ENCODE data around the gene OR2A2. TPM values are rescaled to one million over a fixed set of nuclear protein-coding genes. Genes with fewer than 3 reads are reported as not detected.

OR2A2 gene
- total RNA-seq, 1 donor from 2014 or later, result not detected

DNA sequence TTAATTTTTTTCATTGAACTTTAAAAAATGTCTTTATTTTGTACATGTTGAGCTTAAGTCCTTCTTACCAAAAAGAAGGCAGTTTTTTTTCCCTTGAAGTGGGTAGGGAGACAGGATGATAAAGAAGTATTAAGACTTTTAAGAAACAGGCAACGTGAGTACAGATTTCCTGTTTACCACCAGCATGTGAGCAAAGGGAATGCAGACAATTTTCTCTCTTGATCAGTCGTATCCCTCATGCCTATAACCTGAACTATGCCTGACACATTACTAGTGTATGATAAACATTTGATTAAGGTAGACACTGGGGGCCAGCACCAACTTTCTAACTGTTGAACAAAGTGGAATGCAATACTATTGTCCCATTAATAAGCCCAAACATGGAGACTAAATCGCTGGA lies 8.8 kb upstream of the OR2A2 start:
- Mint-ChIP-seq H3K4me3 (no peak overlapping the region), H3K9me3 (no peaks in the 10 kb centered on the region), H3K27me3 (ENCODE audit: insufficient read depth, low read depth) (no peaks in the 10 kb centered on the region), H3K4me1 (no peaks in the 10 kb centered on the region), H3K36me3 (no peaks in the 10 kb centered on the region), H3K27ac (no peak overlapping the region)
- H3K36me3 ChIP-seq, result no peaks in the 10 kb centered on the region
- H4K20me1 ChIP-seq (ENCODE audit: low read depth), result no peaks in the 10 kb centered on the region
- H3K4me1 ChIP-seq, result no peaks in the 10 kb centered on the region
- no peak for DNase-seq (ENCODE audit: low spot score)
- no peak overlapping the region for H3K4me3 ChIP-seq
- H3K9ac ChIP-seq, result no peak overlapping the region
- no peaks in the 10 kb centered on the region for H3K79me2 ChIP-seq (ENCODE audit: low read depth)
- no peak overlapping the region for H2AFZ ChIP-seq (replicated peaks)
- H3F3A ChIP-seq (ENCODE audit: low read depth), result no peaks in the 10 kb centered on the region
- no peaks in the 10 kb centered on the region for H3K9me3 ChIP-seq (ENCODE audit: low read depth)
- TF ChIP-seq EZH2 (IDR thresholded peaks at IDR 0.05) (no peak), EZH2phosphoT487 (IDR thresholded peaks at IDR 0.05) (no peak)
- TF ChIP-seq, protein P1, sequence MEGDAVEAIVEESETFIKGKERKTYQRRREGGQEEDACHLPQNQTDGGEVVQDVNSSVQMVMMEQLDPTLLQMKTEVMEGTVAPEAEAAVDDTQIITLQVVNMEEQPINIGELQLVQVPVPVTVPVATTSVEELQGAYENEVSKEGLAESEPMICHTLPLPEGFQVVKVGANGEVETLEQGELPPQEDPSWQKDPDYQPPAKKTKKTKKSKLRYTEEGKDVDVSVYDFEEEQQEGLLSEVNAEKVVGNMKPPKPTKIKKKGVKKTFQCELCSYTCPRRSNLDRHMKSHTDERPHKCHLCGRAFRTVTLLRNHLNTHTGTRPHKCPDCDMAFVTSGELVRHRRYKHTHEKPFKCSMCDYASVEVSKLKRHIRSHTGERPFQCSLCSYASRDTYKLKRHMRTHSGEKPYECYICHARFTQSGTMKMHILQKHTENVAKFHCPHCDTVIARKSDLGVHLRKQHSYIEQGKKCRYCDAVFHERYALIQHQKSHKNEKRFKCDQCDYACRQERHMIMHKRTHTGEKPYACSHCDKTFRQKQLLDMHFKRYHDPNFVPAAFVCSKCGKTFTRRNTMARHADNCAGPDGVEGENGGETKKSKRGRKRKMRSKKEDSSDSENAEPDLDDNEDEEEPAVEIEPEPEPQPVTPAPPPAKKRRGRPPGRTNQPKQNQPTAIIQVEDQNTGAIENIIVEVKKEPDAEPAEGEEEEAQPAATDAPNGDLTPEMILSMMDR (IDR thresholded peaks at IDR 0.05), result no peak
- H3K27me3 ChIP-seq, result no peaks in the 10 kb centered on the region
- no peak overlapping the region for H3K27ac ChIP-seq
- no peak overlapping the region for H3K4me2 ChIP-seq

- Histone ChIP-seq H3F3A (ENCODE audit: low read depth) (no peaks in the 10 kb centered on the region), H3K4me3 (no peak overlapping the region), H3K79me2 (ENCODE audit: low read depth) (no peaks in the 10 kb centered on the region), H3K36me3 (no peaks in the 10 kb centered on the region), H3K4me2 (no peak overlapping the region), H3K9ac (no peak overlapping the region), H2AFZ (replicated peaks) (no peak overlapping the region), H3K27ac (no peak overlapping the region), H4K20me1 (ENCODE audit: low read depth) (no peaks in the 10 kb centered on the region), H3K4me1 (no peaks in the 10 kb centered on the region), H3K9me3 (ENCODE audit: low read depth) (no peaks in the 10 kb centered on the region), H3K27me3 (no peaks in the 10 kb centered on the region)
- no peak overlapping the region for H3K4me3 Mint-ChIP-seq
- H3K4me1 Mint-ChIP-seq, result no peaks in the 10 kb centered on the region
- H3K9me3 Mint-ChIP-seq, result no peaks in the 10 kb centered on the region
- no peak for TF ChIP-seq EZH2 (IDR thresholded peaks at IDR 0.05)
- TF ChIP-seq, protein P1 (IDR thresholded peaks at IDR 0.05), result no peak
- no peak for TF ChIP-seq EZH2phosphoT487 (IDR thresholded peaks at IDR 0.05)
- no peaks in the 10 kb centered on the region for H3K27me3 Mint-ChIP-seq (ENCODE audit: insufficient read depth, low read depth)
- H3K36me3 Mint-ChIP-seq, result no peaks in the 10 kb centered on the region
- no peak overlapping the region for H3K27ac Mint-ChIP-seq
- no peak for DNase-seq (ENCODE audit: low spot score)
Measured at GRCh38 chr7:144102041-144102440, 7.3 kb upstream of the OR2A2 start.

GRCh38 chr7:144105211-144105610 lies 4.2 kb upstream of the OR2A2 start:
- Histone ChIP-seq H3K4me3 (no peak overlapping the region), H3K4me2 (no peak overlapping the region), H3K4me1 (no peaks in the 10 kb centered on the region), H4K20me1 (ENCODE audit: low read depth) (no peaks in the 10 kb centered on the region), H3K27ac (no peak overlapping the region), H3K9me3 (ENCODE audit: low read depth) (no peaks in the 10 kb centered on the region), H3F3A (ENCODE audit: low read depth) (no peaks in the 10 kb centered on the region), H3K79me2 (ENCODE audit: low read depth) (no peaks in the 10 kb centered on the region), H3K27me3 (no peaks in the 10 kb centered on the region), H3K36me3 (no peaks in the 10 kb centered on the region), H3K9ac (no peak overlapping the region), H2AFZ (replicated peaks) (no peak overlapping the region)
- no peak overlapping the region for H3K27ac Mint-ChIP-seq
- TF ChIP-seq EZH2phosphoT487 (IDR thresholded peaks at IDR 0.05), result no peak
- no peak for TF ChIP-seq EZH2 (IDR thresholded peaks at IDR 0.05)
- TF ChIP-seq, protein P1 (IDR thresholded peaks at IDR 0.05), result no peak
- H3K36me3 Mint-ChIP-seq, result no peaks in the 10 kb centered on the region
- no peaks in the 10 kb centered on the region for H3K4me1 Mint-ChIP-seq
- no peaks in the 10 kb centered on the region for H3K9me3 Mint-ChIP-seq
- H3K4me3 Mint-ChIP-seq, result no peak overlapping the region
- H3K27me3 Mint-ChIP-seq (ENCODE audit: insufficient read depth, low read depth), result peaks cover 2% of the 10 kb centered on the region
- no peak for DNase-seq (ENCODE audit: low spot score)
